SU-DHL-6 (cell line): ENCODE results near the gene OR56A5.

Experiments
- H2AFZ ChIP-seq: fragments of 200-600 bp; sonication (generic); 2 replicates; pipeline ENCODE4 v1.6.1; 2014; ENCODE audit warnings: low read depth, mild to moderate bottlenecking, moderate library complexity, mixed read lengths, antibody characterized with exemption, low read length; ENCODE audit not compliant: severe bottlenecking
- H3F3A ChIP-seq: fragments of 200-600 bp; shearing (Covaris generic); 2 replicates; pipeline ENCODE4 v1.6.0; 2016; ENCODE audit warnings: antibody characterized with exemption, mild to moderate bottlenecking; ENCODE audit not compliant: insufficient read depth
- H3K27ac ChIP-seq: fragments of 200-600 bp; sonication (generic); 2 replicates; pipeline ENCODE4 v1.5.1; 2016; ENCODE audit warnings: low read depth, mild to moderate bottlenecking, low read length, moderate library complexity, mixed read lengths
- H3K27me3 ChIP-seq: fragments of 200-600 bp; sonication (generic), shearing (Covaris generic); 2 replicates; pipeline ENCODE4 v1.6.0; 2014; ENCODE audit warnings: mild to moderate bottlenecking, low read length
- H3K36me3 ChIP-seq: fragments of 200-600 bp; sonication (generic); 2 replicates; pipeline ENCODE4 v1.6.1; 2014; ENCODE audit warnings: mild to moderate bottlenecking, low read length, mixed read lengths
- H3K4me2 ChIP-seq: fragments of 300-600, 200-600 bp; shearing (Covaris generic), sonication (generic); 2 replicates; pipeline ENCODE4 v1.6.0; 2014; ENCODE audit warnings: low read length, low read depth, mild to moderate bottlenecking; ENCODE audit not compliant: poor library complexity, severe bottlenecking
- H3K4me3 ChIP-seq: fragments of 200-600 bp; sonication (generic); 2 replicates; pipeline ENCODE4 v1.5.1; 2014; ENCODE audit warnings: antibody characterized with exemption, low read length, mild to moderate bottlenecking, mixed read lengths; ENCODE audit not compliant: insufficient read depth, poor library complexity, severe bottlenecking
- H3K79me2 ChIP-seq: fragments of 200-600 bp; sonication (generic); 2 replicates; pipeline ENCODE4 v1.6.1; 2014; ENCODE audit warnings: mild to moderate bottlenecking, low read length, moderate library complexity; ENCODE audit not compliant: insufficient read depth
- H3K9ac ChIP-seq: fragments of 200-600 bp; sonication (generic); 2 replicates; pipeline ENCODE4 v1.7.0; 2014; ENCODE audit warnings: mild to moderate bottlenecking, low read length
- H3K9me2 ChIP-seq: fragments of 200-600 bp; sonication (generic); replicated peaks from 2 replicates; pipeline ENCODE4 v1.6.1; 2014; ENCODE audit warnings: low read length; ENCODE audit not compliant: insufficient read depth
- H3K9me3 ChIP-seq: fragments of 200-600 bp; sonication (generic); 2 replicates; pipeline ENCODE4 v1.6.1; 2014; ENCODE audit warnings: low read length, mixed read lengths; ENCODE audit not compliant: insufficient read depth
- H4K20me1 ChIP-seq: fragments of 200-600 bp; sonication (generic); 2 replicates; pipeline ENCODE4 v1.6.1; 2014; ENCODE audit warnings: low read depth, mild to moderate bottlenecking, antibody characterized with exemption, low read length, moderate library complexity, mixed read lengths
- CTCF ChIP-seq: fragments of 200-600 bp; sonication (generic); IDR thresholded peaks from one replicate; pipeline ENCODE4 v1.5.1; 2017; ENCODE audit warnings: antibody characterized with exemption, mild to moderate bottlenecking, low read length, moderate library complexity; ENCODE audit not compliant: insufficient read depth, poor library complexity, severe bottlenecking
- EZH2phosphoT487 ChIP-seq: fragments of 200-600 bp; sonication (generic), shearing (Covaris generic); conservative IDR thresholded peaks from 2 replicates; pipeline ENCODE4 v1.6.1; 2018; ENCODE audit warnings: mild to moderate bottlenecking, antibody characterized with exemption, low read length, moderate library complexity, mixed read lengths

OR56A5 gene

DNA sequence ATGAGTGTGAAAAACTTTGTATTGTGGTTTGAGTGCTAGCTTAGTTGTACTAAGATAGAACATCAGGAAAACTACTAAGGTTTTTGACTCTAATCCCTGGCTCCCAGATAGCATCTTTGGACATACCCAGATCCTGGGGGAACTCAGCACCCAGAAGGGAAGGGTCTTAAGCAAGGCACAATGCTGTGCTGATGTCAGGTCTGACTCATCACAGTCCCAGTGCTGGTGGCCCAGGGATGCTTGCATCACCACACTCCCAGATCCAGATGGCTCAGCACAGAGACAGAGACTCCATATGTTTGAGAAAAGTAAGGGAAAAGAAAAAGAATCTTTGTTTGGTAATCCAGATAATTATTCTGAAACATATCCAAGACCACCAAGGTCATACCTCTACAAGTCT lies 44.5 kb downstream of the OR56A5 start:
- no peaks in the 10 kb centered on the region for H3K9me3 ChIP-seq
- no peaks in the 10 kb centered on the region for H3K79me2 ChIP-seq
- no peak for TF ChIP-seq CTCF
- no peak for TF ChIP-seq EZH2phosphoT487
- H3K27me3 ChIP-seq, result no peaks in the 10 kb centered on the region
- H4K20me1 ChIP-seq, result no peaks in the 10 kb centered on the region
- no peaks in the 10 kb centered on the region for H3K9me2 ChIP-seq
- H3K36me3 ChIP-seq, result no peaks in the 10 kb centered on the region
- no peak overlapping the region for H3K4me2 ChIP-seq
- H3K9ac ChIP-seq, result no peak overlapping the region
- no peaks in the 10 kb centered on the region for H3F3A ChIP-seq
- no peak overlapping the region for H2AFZ ChIP-seq
- H3K4me3 ChIP-seq, result no peak overlapping the region
- H3K27ac ChIP-seq, result no peak overlapping the region

DNA sequence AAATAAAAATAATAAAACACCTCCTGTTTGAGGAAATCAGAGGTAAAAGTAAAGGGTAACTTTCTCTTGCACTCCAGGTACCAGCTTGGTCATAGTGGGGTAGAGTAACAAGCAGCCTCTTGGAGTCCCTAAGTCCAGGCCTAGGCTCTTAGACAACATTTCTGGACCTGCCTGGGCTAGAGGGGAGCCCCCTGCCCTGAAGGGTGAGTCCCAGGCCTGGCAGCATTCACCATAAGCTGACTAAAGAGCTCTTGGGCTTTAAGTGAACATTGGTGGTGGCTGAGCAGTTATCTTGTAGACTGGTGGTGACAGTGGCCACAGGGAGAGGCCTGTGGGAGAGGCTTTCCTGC lies 44.9 kb downstream of the OR56A5 start:
- Histone ChIP-seq H3F3A (no peaks in the 10 kb centered on the region), H3K9me3 (no peaks in the 10 kb centered on the region), H3K9ac (no peak overlapping the region), H4K20me1 (no peaks in the 10 kb centered on the region), H2AFZ (no peak overlapping the region), H3K27me3 (no peaks in the 10 kb centered on the region), H3K4me3 (no peak overlapping the region), H3K36me3 (no peaks in the 10 kb centered on the region), H3K4me2 (no peak overlapping the region), H3K27ac (no peak overlapping the region), H3K79me2 (no peaks in the 10 kb centered on the region), H3K9me2 (no peaks in the 10 kb centered on the region)
- TF ChIP-seq CTCF (no peak), EZH2phosphoT487 (no peak)

GRCh38 chr11:5922749-5923426 lies 45.4 kb downstream of the OR56A5 start:
- no peaks in the 10 kb centered on the region for H3K27me3 ChIP-seq
- no peak for TF ChIP-seq CTCF
- TF ChIP-seq EZH2phosphoT487, result no peak
- no peaks in the 10 kb centered on the region for H3F3A ChIP-seq
- no peaks in the 10 kb centered on the region for H4K20me1 ChIP-seq
- H2AFZ ChIP-seq, result no peak overlapping the region
- no peak overlapping the region for H3K9ac ChIP-seq
- H3K27ac ChIP-seq, result no peak overlapping the region
- no peaks in the 10 kb centered on the region for H3K36me3 ChIP-seq
- no peak overlapping the region for H3K4me2 ChIP-seq
- H3K79me2 ChIP-seq, result no peaks in the 10 kb centered on the region
- H3K9me3 ChIP-seq, result no peaks in the 10 kb centered on the region
- no peaks in the 10 kb centered on the region for H3K9me2 ChIP-seq
- H3K4me3 ChIP-seq, result no peak overlapping the region
